ENCODE measurements around the gene ACSL6.

Gene ACSL6

GRCh38 chr5:132056610-132057497 lies 45.4 kb upstream of the ACSL6 start:
- TF ChIP-seq, protein P1, sequence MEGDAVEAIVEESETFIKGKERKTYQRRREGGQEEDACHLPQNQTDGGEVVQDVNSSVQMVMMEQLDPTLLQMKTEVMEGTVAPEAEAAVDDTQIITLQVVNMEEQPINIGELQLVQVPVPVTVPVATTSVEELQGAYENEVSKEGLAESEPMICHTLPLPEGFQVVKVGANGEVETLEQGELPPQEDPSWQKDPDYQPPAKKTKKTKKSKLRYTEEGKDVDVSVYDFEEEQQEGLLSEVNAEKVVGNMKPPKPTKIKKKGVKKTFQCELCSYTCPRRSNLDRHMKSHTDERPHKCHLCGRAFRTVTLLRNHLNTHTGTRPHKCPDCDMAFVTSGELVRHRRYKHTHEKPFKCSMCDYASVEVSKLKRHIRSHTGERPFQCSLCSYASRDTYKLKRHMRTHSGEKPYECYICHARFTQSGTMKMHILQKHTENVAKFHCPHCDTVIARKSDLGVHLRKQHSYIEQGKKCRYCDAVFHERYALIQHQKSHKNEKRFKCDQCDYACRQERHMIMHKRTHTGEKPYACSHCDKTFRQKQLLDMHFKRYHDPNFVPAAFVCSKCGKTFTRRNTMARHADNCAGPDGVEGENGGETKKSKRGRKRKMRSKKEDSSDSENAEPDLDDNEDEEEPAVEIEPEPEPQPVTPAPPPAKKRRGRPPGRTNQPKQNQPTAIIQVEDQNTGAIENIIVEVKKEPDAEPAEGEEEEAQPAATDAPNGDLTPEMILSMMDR (IDR thresholded peaks at IDR 0.05; ENCODE audit: insufficient read depth, low read depth, low read length, missing control alignments) = no peak
- no peak overlapping the region for H3K4me3 ChIP-seq (ENCODE audit: low read length)
- DNase-seq (ENCODE audit: low read depth) = no peak

DNA sequence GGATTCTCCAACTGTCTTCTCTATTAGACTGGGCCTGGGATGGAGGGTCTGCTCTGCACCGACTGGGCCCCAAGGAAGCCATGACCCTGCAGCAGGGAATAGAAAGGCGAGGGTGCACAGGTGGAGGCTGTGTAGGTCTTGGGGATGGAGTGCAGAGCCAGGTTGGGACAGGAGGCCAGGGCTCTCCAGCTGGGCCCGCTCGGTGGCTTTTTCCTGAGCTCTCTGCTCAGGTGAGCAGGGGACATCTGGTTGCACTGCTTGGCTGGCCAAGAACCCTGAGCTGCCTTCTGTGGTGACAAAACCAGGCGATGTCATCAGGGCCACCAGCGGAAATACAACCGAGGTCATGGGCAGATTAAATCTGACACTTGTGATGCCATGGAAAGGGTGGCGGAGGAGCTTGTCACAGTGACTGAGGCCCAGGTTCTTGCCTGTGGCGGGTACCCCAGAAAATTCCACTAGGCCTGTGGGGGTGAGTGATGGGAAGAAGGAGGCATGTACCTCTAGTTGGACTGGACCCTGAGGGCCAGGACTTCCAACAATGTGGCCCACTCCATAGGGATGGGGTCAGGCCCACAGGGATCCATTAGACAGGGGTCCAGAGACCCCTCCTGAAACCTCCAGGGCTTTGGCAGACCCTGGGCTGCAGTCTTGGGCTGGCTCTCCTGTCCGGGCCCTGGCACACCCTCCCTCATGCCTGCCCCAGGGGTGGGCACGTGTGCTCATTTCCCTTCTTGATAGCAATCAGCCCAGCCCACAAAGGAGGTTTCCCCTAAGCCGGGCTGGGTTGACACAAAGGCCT lies 44.6 kb upstream of the ACSL6 start:
- H3K4me3 ChIP-seq (ENCODE audit: low read length) = no peak overlapping the region
- TF ChIP-seq, protein P1 (IDR thresholded peaks at IDR 0.05; ENCODE audit: insufficient read depth, low read depth, low read length, missing control alignments) = no peak
- no peak for DNase-seq (ENCODE audit: low read depth)

GRCh38 chr5:132055441-132055807 lies 44.0 kb upstream of the ACSL6 start:
- no peak for DNase-seq (ENCODE audit: low read depth)
- TF ChIP-seq, protein P1 (IDR thresholded peaks at IDR 0.05; ENCODE audit: insufficient read depth, low read depth, low read length, missing control alignments) = no peak
- H3K4me3 ChIP-seq (ENCODE audit: low read length) = no peak overlapping the region

DNA sequence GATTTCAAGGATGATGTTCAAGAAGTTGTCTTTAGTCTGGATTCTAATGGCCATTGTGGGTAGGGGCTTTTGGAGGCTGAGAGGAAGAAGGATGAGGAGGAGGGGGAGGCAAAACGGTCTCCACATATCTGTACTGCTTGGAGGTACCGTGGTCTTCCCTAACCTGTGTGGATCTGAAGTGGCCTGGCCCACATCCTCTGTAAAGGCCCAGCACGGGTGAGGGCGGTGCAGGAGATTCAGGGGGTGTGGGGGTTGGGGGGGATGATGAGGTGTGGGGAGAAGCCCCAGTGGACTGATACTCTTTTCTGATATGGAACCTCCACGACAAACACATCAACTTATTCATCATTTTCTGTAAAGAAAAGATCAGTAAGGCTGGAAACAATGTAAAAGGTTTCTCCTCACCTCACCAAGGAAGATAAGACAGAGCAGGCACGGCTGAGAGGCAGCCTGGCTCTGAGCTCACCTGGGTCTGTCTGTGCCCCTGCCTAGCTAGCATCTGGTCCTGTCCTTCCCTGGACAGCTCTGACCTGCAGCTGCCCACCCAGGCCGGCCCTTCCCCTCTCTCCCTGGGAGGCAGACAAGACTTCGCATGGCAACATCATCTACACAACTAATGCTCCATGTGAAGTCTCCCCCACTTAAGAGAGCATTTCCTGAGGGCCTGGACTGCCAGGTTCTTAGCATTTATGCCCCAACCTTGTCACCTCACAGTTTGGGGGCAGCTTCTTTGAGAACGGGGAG lies 43.4 kb upstream of the ACSL6 start:
- TF ChIP-seq, protein P1 (IDR thresholded peaks at IDR 0.05; ENCODE audit: insufficient read depth, low read depth, low read length, missing control alignments) = no peak
- no peak for DNase-seq (ENCODE audit: low read depth)
- H3K4me3 ChIP-seq (ENCODE audit: low read length) = no peak overlapping the region

GRCh38 chr5:132054031-132054696 lies 42.7 kb upstream of the ACSL6 start:
- H3K4me3 ChIP-seq (ENCODE audit: low read length) = no peak overlapping the region
- TF ChIP-seq, protein P1 (IDR thresholded peaks at IDR 0.05; ENCODE audit: insufficient read depth, low read depth, low read length, missing control alignments) = no peak
- DNase-seq (ENCODE audit: low read depth) = no peak

DNA sequence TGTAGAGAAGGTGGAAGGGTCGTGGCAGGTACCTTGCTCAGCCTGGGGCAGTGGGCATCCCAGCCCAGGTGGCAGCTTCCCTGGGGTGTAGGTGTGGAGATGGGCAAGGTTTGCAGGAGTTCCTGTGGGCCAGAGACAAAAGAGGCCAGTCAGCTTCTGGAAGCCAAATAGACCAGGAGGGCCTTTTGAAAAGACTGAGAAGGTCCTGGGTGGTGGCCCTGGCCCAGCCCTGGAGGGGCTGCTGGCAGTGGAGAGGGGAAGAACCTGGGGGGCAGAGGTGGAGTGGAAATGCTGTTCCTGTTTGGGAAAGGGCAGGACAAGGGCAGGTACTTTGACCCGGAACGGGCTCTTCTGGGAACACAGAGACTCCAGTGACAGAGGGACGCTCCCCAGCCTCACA lies 42.0 kb upstream of the ACSL6 start:
- no peak overlapping the region for H3K4me3 ChIP-seq (ENCODE audit: low read length)
- TF ChIP-seq, protein P1 (IDR thresholded peaks at IDR 0.05; ENCODE audit: insufficient read depth, low read depth, low read length, missing control alignments) = no peak
- DNase-seq (ENCODE audit: low read depth) = no peak
